HG02938 (cell line): ENCODE data around the gene TP63.
"Not testable (repeated sequence)": the region's sequence is repeated elsewhere in the genome, so short reads cannot be mapped to it uniquely, and the experiment has no call there.

ENCODE experiments used
- ATAC-seq: cut with Tn5 transposase; IDR thresholded peaks from one replicate; pipeline ENCODE4 v1.9.1; 2021; ENCODE audit warnings: mild to moderate bottlenecking, moderate library complexity; ENCODE audit not compliant: unreplicated experiment

The TP63 gene

GRCh38 chr3:189631373-189631408 is at the start of gene TP63:
Gene TP63 (plus strand): TSS chr3:189631389. CDS start chr3:189631516, 127 bp downstream.
- no peak for ATAC-seq

- no peak for ATAC-seq
These were observed 49.0 kb upstream of the TP63 start for GRCh38 chr3:189582179-189582578.

- ATAC-seq, result no peak
These were observed 46.5 kb upstream of the TP63 start for GRCh38 chr3:189584645-189585044.

GRCh38 chr3:189586941-189587663 is 44.1 kb upstream of the TP63 start:
- ATAC-seq, result peak; percentile 65

- no peak for ATAC-seq
These were observed 43.5 kb upstream of the TP63 start for GRCh38 chr3:189587664-189588040.

GRCh38 chr3:189588070-189588469 is 43.1 kb upstream of the TP63 start:
- no peak for ATAC-seq

- ATAC-seq, result no peak
These were observed 42.6 kb upstream of the TP63 start for GRCh38 chr3:189588475-189589178.

GRCh38 chr3:189589179-189589569 is 42.0 kb upstream of the TP63 start:
- no peak for ATAC-seq

- ATAC-seq, result no peak
These were observed 41.0 kb upstream of the TP63 start for GRCh38 chr3:189590223-189590622.

GRCh38 chr3:189593581-189593980 is 37.6 kb upstream of the TP63 start:
- ATAC-seq, result no peak

GRCh38 chr3:189596078-189596979 is 34.9 kb upstream of the TP63 start:
- ATAC-seq, result not testable (repeated sequence)

- ATAC-seq, result no peak
These were observed 33.3 kb upstream of the TP63 start for GRCh38 chr3:189597918-189598317.

GRCh38 chr3:189598530-189599225 is 32.5 kb upstream of the TP63 start:
- no peak for ATAC-seq

- no peak for ATAC-seq
These were observed 28.7 kb upstream of the TP63 start for GRCh38 chr3:189602471-189602870.

- no peak for ATAC-seq
These were observed 25.5 kb upstream of the TP63 start for GRCh38 chr3:189605717-189606116.

GRCh38 chr3:189606774-189607173 is 24.4 kb upstream of the TP63 start:
- ATAC-seq, result no peak

- ATAC-seq, result not testable (repeated sequence)
These were observed 18.5 kb upstream of the TP63 start for GRCh38 chr3:189612641-189613040.

- no peak for ATAC-seq
These were observed 18.1 kb upstream of the TP63 start for GRCh38 chr3:189613122-189613521.

- no peak for ATAC-seq
These were observed 9.1 kb upstream of the TP63 start for GRCh38 chr3:189621948-189622603.

- no peak for ATAC-seq
These were observed 8.6 kb upstream of the TP63 start for GRCh38 chr3:189622629-189623028.

- no peak for ATAC-seq
These were observed 7.1 kb upstream of the TP63 start for GRCh38 chr3:189624130-189624529.
